ELR (cell line): ENCODE measurements around the gene CTDNEP1.
"Not testable (repeated sequence)": the region's sequence is repeated elsewhere in the genome, so short reads cannot be mapped to it uniquely, and the experiment has no call there.

Source experiments
- DNase-seq: peaks from one replicate; pipeline ENCODE4 v3.0.0-alpha.2; 2015; ENCODE audit warnings: low read depth

CTDNEP1 gene

GRCh38 chr17:7248796-7249195 lies 2.7 kb downstream of the CTDNEP1 start:
- no peak for DNase-seq

- no peak for DNase-seq
Measured at GRCh38 chr17:7246779-7247178, 4.8 kb downstream of the CTDNEP1 start.

- not testable (repeated sequence) for DNase-seq
Measured at GRCh38 chr17:7243838-7244237, 7.7 kb downstream of the CTDNEP1 start.

GRCh38 chr17:7243453-7243729 lies 8.1 kb downstream of the CTDNEP1 start:
- DNase-seq = no peak

- DNase-seq = peak; percentile 98
Measured at GRCh38 chr17:7242717-7243452, 8.6 kb downstream of the CTDNEP1 start.

GRCh38 chr17:7241783-7242716 lies 9.5 kb downstream of the CTDNEP1 start, which contains the start of gene GABARAP:
GABARAP (minus strand) TSS chr17:7242449; CDS start chr17:7242330, 119 bp downstream.
- peak; percentile 93 for DNase-seq

- DNase-seq = no peak
Measured at GRCh38 chr17:7241090-7241733, 10.3 kb downstream of the CTDNEP1 start.

- no peak for DNase-seq
Measured at GRCh38 chr17:7240375-7240774, 11.2 kb downstream of the CTDNEP1 start.

GRCh38 chr17:7239091-7240027 lies 12.2 kb downstream of the CTDNEP1 start, which contains the start of gene PHF23:
PHF23 (minus strand) TSS chr17:7239457; CDS start chr17:7239279, 178 bp downstream.
- DNase-seq = peak; percentile 100

GRCh38 chr17:7238420-7239090 lies 13.0 kb downstream of the CTDNEP1 start:
- DNase-seq = peak; percentile 50

- peak; percentile 76 for DNase-seq
Measured at GRCh38 chr17:7237761-7238419, 13.6 kb downstream of the CTDNEP1 start.

GRCh38 chr17:7237266-7237760 lies 14.2 kb downstream of the CTDNEP1 start:
- no peak for DNase-seq

GRCh38 chr17:7236808-7237207 lies 14.7 kb downstream of the CTDNEP1 start:
- no peak for DNase-seq

GRCh38 chr17:7235693-7236665 lies 15.6 kb downstream of the CTDNEP1 start:
- DNase-seq = peak; percentile 57

- DNase-seq = peak; percentile 97
Measured at GRCh38 chr17:7234083-7234951, 17.2 kb downstream of the CTDNEP1 start, which contains the start of gene DVL2. DVL2 (minus strand) TSS chr17:7234517; CDS start chr17:7234262, 255 bp downstream.

GRCh38 chr17:7233701-7234082 lies 17.8 kb downstream of the CTDNEP1 start:
- no peak for DNase-seq

GRCh38 chr17:7232114-7232513 lies 19.4 kb downstream of the CTDNEP1 start:
- DNase-seq = no peak

GRCh38 chr17:7229504-7229903 lies 22.0 kb downstream of the CTDNEP1 start:
- no peak for DNase-seq
